Testis (tissue), 5 donors: Measurements from ENCODE around the gene DYNC2LI1. TPM values are rescaled to one million over a fixed set of nuclear protein-coding genes. Genes with fewer than 3 reads are reported as not detected.
"Not testable (repeated sequence)": the region's sequence is repeated elsewhere in the genome, so short reads cannot be mapped to it uniquely, and the experiment has no call there.

Source experiments
- DNase-seq: peaks from one replicate; pipeline ENCODE4 v3.0.0-alpha.2; 2019
- H3K27ac ChIP-seq, 2 donors: fragments of 200-600 bp; sonication (generic); one replicate each; pipeline ENCODE4 v1.5.1; 2019
- H3K27me3 ChIP-seq: fragments of 200-600 bp; sonication (generic); one replicate; pipeline ENCODE4 v1.5.1; 2019
- H3K36me3 ChIP-seq: fragments of 200-600 bp; sonication (generic); one replicate; pipeline ENCODE4 v1.5.1; 2017; ENCODE audit warnings: low read depth; ENCODE audit errors: missing control alignments
- H3K4me1 ChIP-seq: fragments of 200-600 bp; sonication (generic); one replicate; pipeline ENCODE4 v1.5.1; 2019
- H3K4me3 ChIP-seq, 2 donors: fragments of 200-600 bp; sonication (generic); one replicate each; pipeline ENCODE4 v1.5.1; 2017 to 2019
- H3K9me3 ChIP-seq: fragments of 200-600 bp; sonication (generic); one replicate; pipeline ENCODE4 v1.5.1; 2017
- POLR2A ChIP-seq: fragments of 450-650 bp; IDR thresholded peaks from one replicate; pipeline ENCODE4 v1.6.1; 2017; ENCODE audit warnings: antibody characterized with exemption, mild to moderate bottlenecking, moderate library complexity
- WGBS, 2 donors: methylation state at CpG; one replicate each; pipeline ENCODE4 v1.1.5; 2018; 5-methylcytosine and 5-hydroxymethylcytosine counted together
- intact Hi-C: fragments of 100-400 bp; cut with DNase I; formaldehyde crosslinking; loops from one replicate; pipeline ENCODE4 v1.15.1; 2023; ENCODE audit warnings: low total_unique reads
- long read RNA-seq, 2 donors: transcript quantifications; one replicate each; lab custom pipeline, GENCODE V29; 2026
- polyA plus RNA-seq: library from polyadenylated mRNA; stranded (reverse); fragments of 350-450 nt; fragmentation: Illumina TruSeq; extraction: RNeasy Lipid Tissue Mini Kit (QIAGEN cat#74804); gene quantifications from one replicate; pipeline ENCODE4 v1.2.3, GENCODE V29; 2014; ENCODE audit warnings: low read depth, low replicate concordance; ENCODE audit not compliant: insufficient read depth
- total RNA-seq, 2 donors: library from RNA; depleted of rRNA; stranded (reverse); fragments of >200 nt; gene quantifications; one replicate each; pipeline ENCODE4 v1.2.3, GENCODE V29; 2016
- TF ChIP-seq, protein P1 (sequence below), 3 experiments: fragments of 450-650 bp in 2 of 3; fragments of 200-600 bp in 1 of 3; sonication (generic) in 1 of 3; IDR thresholded peaks; one replicate each; pipeline ENCODE4 v1.5.1; 2016 to 2019; ENCODE audit warnings: antibody characterized with exemption in 3 of 3, mild to moderate bottlenecking in 2 of 3, moderate library complexity in 1 of 3

The DYNC2LI1 gene
- total RNA-seq (10 to 100 TPM; 48.8 to 60.4 TPM), polyA plus RNA-seq (66.8 TPM)
- long read RNA-seq, donor 1, partial matches to known transcripts: 0 of 8 reads
- long read RNA-seq, donor 1, other reads (novel, unspliced or antisense): 0 of 8 reads
- long read RNA-seq, donor 2, transcript DYNC2LI1-201 (13 exons, 1,399 nt): major isoform, 8 of 17 reads
- long read RNA-seq, donor 2, transcript DYNC2LI1-210 (13 exons, 1,346 nt): minor isoform, 5 of 17 reads
- long read RNA-seq, donor 2, partial matches to known transcripts: 0 of 17 reads
- long read RNA-seq, donor 2, other reads (novel, unspliced or antisense): 0 of 17 reads

- DNase-seq: peak; percentile 96
- WGBS, 2 donors: 0 to 1% methylated on average over 29 to 31 of the region's 31 CpGs
- TF ChIP-seq POLR2A: peak; percentile 30
- TF ChIP-seq, protein P1, sequence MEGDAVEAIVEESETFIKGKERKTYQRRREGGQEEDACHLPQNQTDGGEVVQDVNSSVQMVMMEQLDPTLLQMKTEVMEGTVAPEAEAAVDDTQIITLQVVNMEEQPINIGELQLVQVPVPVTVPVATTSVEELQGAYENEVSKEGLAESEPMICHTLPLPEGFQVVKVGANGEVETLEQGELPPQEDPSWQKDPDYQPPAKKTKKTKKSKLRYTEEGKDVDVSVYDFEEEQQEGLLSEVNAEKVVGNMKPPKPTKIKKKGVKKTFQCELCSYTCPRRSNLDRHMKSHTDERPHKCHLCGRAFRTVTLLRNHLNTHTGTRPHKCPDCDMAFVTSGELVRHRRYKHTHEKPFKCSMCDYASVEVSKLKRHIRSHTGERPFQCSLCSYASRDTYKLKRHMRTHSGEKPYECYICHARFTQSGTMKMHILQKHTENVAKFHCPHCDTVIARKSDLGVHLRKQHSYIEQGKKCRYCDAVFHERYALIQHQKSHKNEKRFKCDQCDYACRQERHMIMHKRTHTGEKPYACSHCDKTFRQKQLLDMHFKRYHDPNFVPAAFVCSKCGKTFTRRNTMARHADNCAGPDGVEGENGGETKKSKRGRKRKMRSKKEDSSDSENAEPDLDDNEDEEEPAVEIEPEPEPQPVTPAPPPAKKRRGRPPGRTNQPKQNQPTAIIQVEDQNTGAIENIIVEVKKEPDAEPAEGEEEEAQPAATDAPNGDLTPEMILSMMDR (IDR thresholded peaks at IDR 0.05): no peak
- Histone ChIP-seq H3K27ac (peak within 1 kb of the TSS; percentile 89 to 94), H3K36me3 (no peaks in the 10 kb centered on the region), H3K27me3 (no peaks in the 10 kb centered on the region), H3K9me3 (no peaks in the 10 kb centered on the region), H3K4me3 (peak within 1 kb of the TSS; percentile 82 to 95), H3K4me1 (peaks cover 7% of the 10 kb centered on the region)
- intact Hi-C loops: no loop called here
Measured at GRCh38 chr2:43773876-43774613, at the start of gene DYNC2LI1. Gene DYNC2LI1 (plus strand): TSS chr2:43774039. CDS start chr2:43774139, 100 bp downstream.

DNA sequence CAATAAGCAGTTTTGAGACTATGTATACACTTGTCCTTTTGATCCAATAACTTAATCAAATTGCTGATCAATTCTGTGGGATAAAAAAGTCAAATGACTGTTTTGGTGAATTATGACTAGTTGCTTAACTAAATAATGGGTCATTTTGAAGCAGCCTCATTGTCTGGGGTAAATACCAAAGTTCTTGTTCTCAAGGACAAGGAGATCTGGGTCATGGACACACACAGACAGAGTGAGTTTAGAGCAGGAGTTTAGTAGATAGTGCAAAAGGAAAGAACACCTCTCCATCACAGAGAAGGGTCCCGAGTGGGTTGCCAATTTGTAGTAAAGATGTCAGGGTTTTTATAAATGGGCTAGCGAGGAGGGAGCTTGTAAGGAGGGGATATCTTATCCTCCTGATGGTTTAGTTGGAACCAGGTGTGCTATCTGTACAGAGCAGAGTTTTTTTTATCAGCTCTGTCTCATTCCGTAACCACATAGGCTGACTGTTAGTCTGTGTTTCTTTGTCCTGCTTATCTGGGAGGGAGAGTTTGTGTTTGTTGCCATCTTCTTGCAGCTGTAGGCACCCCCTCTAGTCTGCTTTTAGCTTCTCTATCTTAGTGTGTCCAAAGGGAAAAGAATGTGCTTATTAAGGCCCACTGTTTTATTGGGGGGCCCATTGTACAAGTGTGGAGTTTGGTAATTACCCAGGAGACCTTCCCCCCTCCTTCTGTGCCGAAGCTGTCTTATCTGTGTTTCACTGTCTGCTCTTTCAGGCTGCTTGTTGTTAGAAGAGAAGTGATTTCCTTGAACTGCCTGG, 48.9 kb upstream of the DYNC2LI1 start:
- H3K4me1 ChIP-seq: peaks cover 15% of the 10 kb centered on the region
- peak overlapping the region; percentile 80 to 81 for H3K27ac ChIP-seq
- no peaks in the 10 kb centered on the region for H3K36me3 ChIP-seq
- no peak overlapping the region for H3K4me3 ChIP-seq
- no peaks in the 10 kb centered on the region for H3K27me3 ChIP-seq
- H3K9me3 ChIP-seq: no peaks in the 10 kb centered on the region
- intact Hi-C loops: no loop called here
- 30 to 43% methylated on average over 4 of the region's 4 CpGs for WGBS, 2 donors
- DNase-seq: peak; percentile 39
- TF ChIP-seq, protein P1 (IDR thresholded peaks at IDR 0.05): no peak
- TF ChIP-seq POLR2A: no peak

GRCh38 chr2:43725711-43726246, 48.1 kb upstream of the DYNC2LI1 start:
- Histone ChIP-seq H3K27me3 (no peaks in the 10 kb centered on the region), H3K36me3 (no peaks in the 10 kb centered on the region), H3K27ac (peak overlapping the region; percentile 80 to 81), H3K9me3 (no peaks in the 10 kb centered on the region), H3K4me1 (peaks cover 15% of the 10 kb centered on the region), H3K4me3 (no peak overlapping the region)
- intact Hi-C loops: no loop called here
- TF ChIP-seq POLR2A: no peak
- TF ChIP-seq, protein P1 (IDR thresholded peaks at IDR 0.05): no peak
- DNase-seq: no peak
- WGBS, 2 donors: 53 to 73% methylated on average over 3 of the region's 3 CpGs

DNA sequence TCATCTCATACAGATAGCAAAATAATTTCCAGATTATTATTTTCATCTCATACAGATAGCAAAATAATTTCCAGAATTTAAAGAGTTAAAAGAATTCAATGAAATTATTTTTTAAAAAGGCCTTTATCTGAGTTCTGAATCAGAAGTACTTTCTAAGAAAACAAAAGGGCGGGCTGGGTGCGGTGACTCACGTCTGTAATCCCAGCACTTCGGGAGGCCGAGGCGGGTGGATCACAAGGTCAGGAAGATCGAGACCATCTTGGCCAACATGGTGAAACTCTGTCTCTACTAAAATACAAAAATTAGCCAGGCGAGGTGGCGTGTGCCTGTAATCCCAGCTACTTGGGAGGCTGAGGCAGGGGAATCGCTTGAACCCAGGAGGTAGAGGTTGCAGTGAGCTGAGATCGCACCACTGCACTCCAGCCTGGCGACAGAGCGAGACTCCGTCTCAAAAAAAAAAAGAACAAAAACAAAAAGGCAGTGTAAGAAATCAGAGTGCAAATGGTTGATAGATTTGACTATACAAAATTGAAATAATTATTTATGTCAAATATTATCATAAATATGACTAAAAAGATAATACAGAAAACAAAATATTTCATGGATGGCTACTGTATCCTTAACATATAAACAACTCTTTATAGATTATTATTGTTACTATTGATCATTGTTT, 46.7 kb upstream of the DYNC2LI1 start:
- intact Hi-C loops, DNase-seq, H3K27me3 ChIP-seq, H3K36me3 ChIP-seq, H3K9me3 ChIP-seq, H3K4me3 ChIP-seq: not testable (repeated sequence)
- Histone ChIP-seq H3K27ac (peak overlapping the region in 1 of 2 donors; percentile 81), H3K4me1 (peaks cover 15% of the 10 kb centered on the region)
- 63 to 70% methylated on average over 14 of the region's 14 CpGs for WGBS, 2 donors
